Measurements from ENCODE around the gene GOT1.

The GOT1 gene

DNA sequence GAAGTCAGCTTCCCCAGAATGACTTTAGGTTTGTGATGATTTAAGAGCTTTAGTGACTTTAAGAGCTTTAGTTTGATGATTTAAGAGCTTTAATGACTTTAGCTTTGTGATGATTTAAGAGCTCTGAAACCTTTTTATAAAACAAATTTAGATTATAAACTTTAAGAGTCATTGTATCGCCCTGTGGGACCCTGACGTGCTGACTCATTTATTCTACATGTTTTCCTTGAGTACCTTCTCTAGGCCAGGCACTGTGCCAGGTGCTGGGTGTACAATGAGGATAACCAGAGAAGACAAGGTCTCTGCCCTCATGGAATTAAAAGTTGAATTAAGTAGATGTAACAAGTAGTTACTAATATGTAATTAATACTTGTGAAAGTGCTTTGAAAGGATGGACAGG, 55.9 kb downstream of the GOT1 start (continued):
- TF ChIP-seq, protein P1, sequence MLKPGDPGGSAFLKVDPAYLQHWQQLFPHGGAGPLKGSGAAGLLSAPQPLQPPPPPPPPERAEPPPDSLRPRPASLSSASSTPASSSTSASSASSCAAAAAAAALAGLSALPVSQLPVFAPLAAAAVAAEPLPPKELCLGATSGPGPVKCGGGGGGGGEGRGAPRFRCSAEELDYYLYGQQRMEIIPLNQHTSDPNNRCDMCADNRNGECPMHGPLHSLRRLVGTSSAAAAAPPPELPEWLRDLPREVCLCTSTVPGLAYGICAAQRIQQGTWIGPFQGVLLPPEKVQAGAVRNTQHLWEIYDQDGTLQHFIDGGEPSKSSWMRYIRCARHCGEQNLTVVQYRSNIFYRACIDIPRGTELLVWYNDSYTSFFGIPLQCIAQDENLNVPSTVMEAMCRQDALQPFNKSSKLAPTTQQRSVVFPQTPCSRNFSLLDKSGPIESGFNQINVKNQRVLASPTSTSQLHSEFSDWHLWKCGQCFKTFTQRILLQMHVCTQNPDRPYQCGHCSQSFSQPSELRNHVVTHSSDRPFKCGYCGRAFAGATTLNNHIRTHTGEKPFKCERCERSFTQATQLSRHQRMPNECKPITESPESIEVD (tag by site-specific recombination; IDR thresholded peaks at IDR 0.05), result peak; percentile 84
- TF ChIP-seq ZFP69B (tag by site-specific recombination; IDR thresholded peaks at IDR 0.05) (peak; percentile 16; the same call in 1 of the 2 replicates), ZNF660 (tag by site-specific recombination; IDR thresholded peaks at IDR 0.05) (peak; percentile 18; the same call in 1 of the 2 replicates), ZNF521 (tag by site-specific recombination; IDR thresholded peaks at IDR 0.05) (no peak), BCL11B (tag by site-specific recombination; IDR thresholded peaks at IDR 0.05; ENCODE audit: low read depth) (peak; percentile 36; the same call in 1 of the 2 replicates), ZNF133 (tag by site-specific recombination; IDR thresholded peaks at IDR 0.05) (no peak), ZNF561 (tag by site-specific recombination; IDR thresholded peaks at IDR 0.05; ENCODE audit: borderline replicate concordance) (0 out of 2 replicates have a peak, but pooled peaks have one; percentile 38)
- TF ChIP-seq, protein P2, sequence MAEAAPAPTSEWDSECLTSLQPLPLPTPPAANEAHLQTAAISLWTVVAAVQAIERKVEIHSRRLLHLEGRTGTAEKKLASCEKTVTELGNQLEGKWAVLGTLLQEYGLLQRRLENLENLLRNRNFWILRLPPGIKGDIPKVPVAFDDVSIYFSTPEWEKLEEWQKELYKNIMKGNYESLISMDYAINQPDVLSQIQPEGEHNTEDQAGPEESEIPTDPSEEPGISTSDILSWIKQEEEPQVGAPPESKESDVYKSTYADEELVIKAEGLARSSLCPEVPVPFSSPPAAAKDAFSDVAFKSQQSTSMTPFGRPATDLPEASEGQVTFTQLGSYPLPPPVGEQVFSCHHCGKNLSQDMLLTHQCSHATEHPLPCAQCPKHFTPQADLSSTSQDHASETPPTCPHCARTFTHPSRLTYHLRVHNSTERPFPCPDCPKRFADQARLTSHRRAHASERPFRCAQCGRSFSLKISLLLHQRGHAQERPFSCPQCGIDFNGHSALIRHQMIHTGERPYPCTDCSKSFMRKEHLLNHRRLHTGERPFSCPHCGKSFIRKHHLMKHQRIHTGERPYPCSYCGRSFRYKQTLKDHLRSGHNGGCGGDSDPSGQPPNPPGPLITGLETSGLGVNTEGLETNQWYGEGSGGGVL (tag by site-specific recombination; IDR thresholded peaks at IDR 0.05), result peak; percentile 29; the same call in 1 of the 2 replicates
- TF ChIP-seq, protein P3, sequence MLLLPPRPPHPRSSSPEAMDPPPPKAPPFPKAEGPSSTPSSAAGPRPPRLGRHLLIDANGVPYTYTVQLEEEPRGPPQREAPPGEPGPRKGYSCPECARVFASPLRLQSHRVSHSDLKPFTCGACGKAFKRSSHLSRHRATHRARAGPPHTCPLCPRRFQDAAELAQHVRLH (tag by site-specific recombination; IDR thresholded peaks at IDR 0.05), result 0 out of 2 replicates have a peak, but pooled peaks have one; percentile 29

DNA sequence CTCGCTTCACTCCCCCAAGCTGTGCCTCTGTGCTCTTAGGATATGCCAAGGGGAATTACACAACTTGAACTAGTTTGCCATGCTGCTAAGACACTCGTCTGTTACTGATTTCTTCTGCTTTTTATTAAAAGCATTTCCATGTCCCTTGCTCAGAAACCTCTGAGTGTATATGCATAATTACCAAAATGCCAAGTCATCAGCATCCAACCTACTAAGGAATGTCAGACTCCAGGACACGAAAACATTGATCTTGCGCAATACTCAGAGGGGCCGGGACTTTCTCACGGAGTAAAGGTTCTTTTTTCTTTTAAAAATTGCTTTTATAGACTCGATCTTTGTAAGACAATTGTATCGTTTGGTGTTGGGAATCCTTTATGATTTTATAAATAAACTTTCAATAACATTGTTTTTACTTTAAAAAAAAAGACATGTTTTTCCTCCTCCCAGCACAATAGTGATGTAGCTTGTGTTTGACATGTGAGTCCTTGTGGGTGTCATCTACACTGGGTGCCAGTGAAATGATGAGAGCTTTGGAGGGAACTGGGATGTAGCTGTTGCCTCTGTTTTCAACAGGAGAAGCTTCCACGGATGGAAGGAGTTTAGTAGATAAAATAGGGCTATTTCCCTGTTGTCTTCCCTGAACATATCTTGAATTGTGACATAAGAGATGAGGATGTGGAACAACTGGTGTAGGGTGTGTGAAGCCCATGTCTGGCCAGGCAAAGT, 57.7 kb downstream of the GOT1 start:
- Histone ChIP-seq H3K9me3 (ENCODE audit: control insufficient read depth, insufficient read depth, low read depth, low read length) (no peaks in the 10 kb centered on the region), H3K4me3 (ENCODE audit: low read depth, low read length) (no peak overlapping the region), H3K36me3 (ENCODE audit: control insufficient read depth in 2 of 2, insufficient read depth in 1 of 2, low read length in 2 of 2) (no peaks in the 10 kb centered on the region), H3K4me1 (ENCODE audit: control insufficient read depth, insufficient read depth, low read length) (peaks cover 18% of the 10 kb centered on the region), H3K27ac (ENCODE audit: extremely low read depth, low read depth, low read length) (no peak overlapping the region)
- ChIA-PET CTCF (interaction anchor here (0.7 to 1.3 kb wide), 2 partner anchors 36 to 126 kb away, joined by 3 to 4 read pairs; no protein-coding TSS in a partner anchor), POLR2A (no interaction called here)
- no peak for TF ChIP-seq KLF7 (tag by site-specific recombination; IDR thresholded peaks at IDR 0.05; ENCODE audit: borderline replicate concordance)
- no peak for TF ChIP-seq GLI2 (tag by site-specific recombination; IDR thresholded peaks at IDR 0.05; ENCODE audit: borderline replicate concordance, low read depth)
- TF ChIP-seq OVOL3 (tag by site-specific recombination; IDR thresholded peaks at IDR 0.05), result no peak
- TF ChIP-seq ZNF223 (tag by site-specific recombination; IDR thresholded peaks at IDR 0.05), result no peak
- TF ChIP-seq, protein P4, sequence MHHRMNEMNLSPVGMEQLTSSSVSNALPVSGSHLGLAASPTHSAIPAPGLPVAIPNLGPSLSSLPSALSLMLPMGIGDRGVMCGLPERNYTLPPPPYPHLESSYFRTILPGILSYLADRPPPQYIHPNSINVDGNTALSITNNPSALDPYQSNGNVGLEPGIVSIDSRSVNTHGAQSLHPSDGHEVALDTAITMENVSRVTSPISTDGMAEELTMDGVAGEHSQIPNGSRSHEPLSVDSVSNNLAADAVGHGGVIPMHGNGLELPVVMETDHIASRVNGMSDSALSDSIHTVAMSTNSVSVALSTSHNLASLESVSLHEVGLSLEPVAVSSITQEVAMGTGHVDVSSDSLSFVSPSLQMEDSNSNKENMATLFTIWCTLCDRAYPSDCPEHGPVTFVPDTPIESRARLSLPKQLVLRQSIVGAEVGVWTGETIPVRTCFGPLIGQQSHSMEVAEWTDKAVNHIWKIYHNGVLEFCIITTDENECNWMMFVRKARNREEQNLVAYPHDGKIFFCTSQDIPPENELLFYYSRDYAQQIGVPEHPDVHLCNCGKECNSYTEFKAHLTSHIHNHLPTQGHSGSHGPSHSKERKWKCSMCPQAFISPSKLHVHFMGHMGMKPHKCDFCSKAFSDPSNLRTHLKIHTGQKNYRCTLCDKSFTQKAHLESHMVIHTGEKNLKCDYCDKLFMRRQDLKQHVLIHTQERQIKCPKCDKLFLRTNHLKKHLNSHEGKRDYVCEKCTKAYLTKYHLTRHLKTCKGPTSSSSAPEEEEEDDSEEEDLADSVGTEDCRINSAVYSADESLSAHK (tag by site-specific recombination; IDR thresholded peaks at IDR 0.05), result no peak
- TF ChIP-seq ZBTB7A (tag by site-specific recombination; IDR thresholded peaks at IDR 0.05; ENCODE audit: low read depth), result no peak
- TF ChIP-seq ZNF600 (tag by site-specific recombination; IDR thresholded peaks at IDR 0.05), result no peak
- TF ChIP-seq, protein P5, sequence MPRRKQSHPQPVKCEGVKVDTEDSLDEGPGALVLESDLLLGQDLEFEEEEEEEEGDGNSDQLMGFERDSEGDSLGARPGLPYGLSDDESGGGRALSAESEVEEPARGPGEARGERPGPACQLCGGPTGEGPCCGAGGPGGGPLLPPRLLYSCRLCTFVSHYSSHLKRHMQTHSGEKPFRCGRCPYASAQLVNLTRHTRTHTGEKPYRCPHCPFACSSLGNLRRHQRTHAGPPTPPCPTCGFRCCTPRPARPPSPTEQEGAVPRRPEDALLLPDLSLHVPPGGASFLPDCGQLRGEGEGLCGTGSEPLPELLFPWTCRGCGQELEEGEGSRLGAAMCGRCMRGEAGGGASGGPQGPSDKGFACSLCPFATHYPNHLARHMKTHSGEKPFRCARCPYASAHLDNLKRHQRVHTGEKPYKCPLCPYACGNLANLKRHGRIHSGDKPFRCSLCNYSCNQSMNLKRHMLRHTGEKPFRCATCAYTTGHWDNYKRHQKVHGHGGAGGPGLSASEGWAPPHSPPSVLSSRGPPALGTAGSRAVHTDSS (tag by site-specific recombination; IDR thresholded peaks at IDR 0.05), result no peak
- TF ChIP-seq ZNF24 (tag by site-specific recombination; IDR thresholded peaks at IDR 0.05), result no peak
- TF ChIP-seq BCL11B (tag by site-specific recombination; IDR thresholded peaks at IDR 0.05; ENCODE audit: low read depth), result no peak
- TF ChIP-seq ZNF394 (tag by site-specific recombination; IDR thresholded peaks at IDR 0.05; ENCODE audit: borderline replicate concordance), result no peak
- TF ChIP-seq ZNF311 (tag by site-specific recombination; IDR thresholded peaks at IDR 0.05; ENCODE audit: borderline replicate concordance), result no peak
- TF ChIP-seq, protein P6, sequence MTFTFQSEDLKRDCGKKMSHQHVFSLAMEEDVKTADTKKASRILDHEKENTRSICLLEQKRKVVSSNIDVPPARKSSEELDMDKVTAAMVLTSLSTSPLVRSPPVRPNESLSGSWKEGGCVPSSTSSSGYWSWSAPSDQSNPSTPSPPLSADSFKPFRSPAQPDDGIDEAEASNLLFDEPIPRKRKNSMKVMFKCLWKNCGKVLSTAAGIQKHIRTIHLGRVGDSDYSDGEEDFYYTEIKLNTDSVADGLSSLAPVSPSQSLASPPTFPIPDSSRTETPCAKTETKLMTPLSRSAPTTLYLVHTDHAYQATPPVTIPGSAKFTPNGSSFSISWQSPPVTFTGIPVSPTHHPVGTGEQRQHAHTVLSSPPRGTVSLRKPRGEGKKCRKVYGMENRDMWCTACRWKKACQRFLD (tag by site-specific recombination; IDR thresholded peaks at IDR 0.05), result no peak
- TF ChIP-seq, protein P7, sequence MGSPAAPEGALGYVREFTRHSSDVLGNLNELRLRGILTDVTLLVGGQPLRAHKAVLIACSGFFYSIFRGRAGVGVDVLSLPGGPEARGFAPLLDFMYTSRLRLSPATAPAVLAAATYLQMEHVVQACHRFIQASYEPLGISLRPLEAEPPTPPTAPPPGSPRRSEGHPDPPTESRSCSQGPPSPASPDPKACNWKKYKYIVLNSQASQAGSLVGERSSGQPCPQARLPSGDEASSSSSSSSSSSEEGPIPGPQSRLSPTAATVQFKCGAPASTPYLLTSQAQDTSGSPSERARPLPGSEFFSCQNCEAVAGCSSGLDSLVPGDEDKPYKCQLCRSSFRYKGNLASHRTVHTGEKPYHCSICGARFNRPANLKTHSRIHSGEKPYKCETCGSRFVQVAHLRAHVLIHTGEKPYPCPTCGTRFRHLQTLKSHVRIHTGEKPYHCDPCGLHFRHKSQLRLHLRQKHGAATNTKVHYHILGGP (tag by site-specific recombination; IDR thresholded peaks at IDR 0.05), result no peak
- no peak for TF ChIP-seq ZXDB (tag by site-specific recombination; IDR thresholded peaks at IDR 0.05)
- no peak for TF ChIP-seq GLI4 (tag by site-specific recombination; IDR thresholded peaks at IDR 0.05)
- no peak for TF ChIP-seq ZFP41 (tag by site-specific recombination; IDR thresholded peaks at IDR 0.05; ENCODE audit: borderline replicate concordance)
